Esophagus squamous epithelium (tissue), 5 donors: ENCODE measurements around the gene ANKRD65. TPM values are rescaled to one million over a fixed set of nuclear protein-coding genes. Genes with fewer than 3 reads are reported as not detected.
"Not testable (repeated sequence)": the region's sequence is repeated elsewhere in the genome, so short reads cannot be mapped to it uniquely, and the experiment has no call there.

Experiments
- DNase-seq: peaks from one replicate; lab custom pipeline; 2025; lab: John Stamatoyannopoulos, UW
- H3K27ac ChIP-seq, 4 donors: fragments of 200-600 bp; sonication (generic); one replicate each; pipeline ENCODE4 v1.5.1; 2016 to 2019; ENCODE audit warnings: mild to moderate bottlenecking in 1 of 4
- H3K27me3 ChIP-seq, 4 donors: fragments of 200-600 bp; sonication (generic); 1 replicate in 3 of 4; 2 replicates in 1 of 4; pipeline versions ENCODE4 v1.5.1 to v1.6.0; 2017 to 2021; ENCODE audit warnings: antibody characterized with exemption in 1 of 4
- H3K36me3 ChIP-seq, 3 donors: fragments of 200-600 bp; sonication (generic); one replicate each; pipeline ENCODE4 v1.5.1; 2016 to 2019
- H3K4me1 ChIP-seq, 3 donors: fragments of 200-600 bp; sonication (generic); one replicate each; pipeline ENCODE4 v1.5.1; 2017 to 2019
- H3K4me3 ChIP-seq, 4 donors: fragments of 200-600 bp; sonication (generic); 1 replicate in 3 of 4; 2 replicates in 1 of 4; pipeline ENCODE4 v1.5.1; 2016 to 2019; ENCODE audit warnings: mild to moderate bottlenecking in 2 of 4, moderate library complexity in 1 of 4
- H3K9me3 ChIP-seq, 3 donors: fragments of 200-600 bp; sonication (generic); one replicate each; pipeline ENCODE4 v1.5.1; 2016 to 2019
- POLR2A ChIP-seq, 4 donors: fragments of 450-650 bp; IDR thresholded peaks; one replicate each; pipeline ENCODE4 v1.6.1; 2017; ENCODE audit warnings: antibody characterized with exemption in 4 of 4, mild to moderate bottlenecking in 4 of 4, moderate library complexity in 3 of 4
- WGBS, 2 donors: methylation state at CpG; one replicate each; pipeline ENCODE4 v1.1.5; 2018; 5-methylcytosine and 5-hydroxymethylcytosine counted together
- intact Hi-C: fragments of 100-400 bp; cut with DNase I; formaldehyde crosslinking; loops from one replicate; pipeline ENCODE4 v1.15.0; 2022
- total RNA-seq, 4 donors: library from RNA; depleted of rRNA; stranded (reverse); fragments of >200 nt; gene quantifications; one replicate each; pipeline ENCODE4 v1.1.0, GENCODE V29; 2016
- TF ChIP-seq, protein P1 (sequence below), 6 experiments: fragments of 450-650 bp in 4 of 6; fragments of 200-600 bp in 2 of 6; sonication (generic) in 2 of 6; IDR thresholded peaks; one replicate each; pipeline ENCODE4 v1.5.1; 2016 to 2019; ENCODE audit warnings: antibody characterized with exemption in 6 of 6, mild to moderate bottlenecking in 4 of 6, moderate library complexity in 4 of 6
- donor health status: DM: yes; HTN: yes; CAD: no.

The ANKRD65 gene
- total RNA-seq = 10 to 100 TPM in 2 of 4 donors, 1 to 10 TPM in 2; 4.7 to 28.3 (median 14.4) TPM

DNA sequence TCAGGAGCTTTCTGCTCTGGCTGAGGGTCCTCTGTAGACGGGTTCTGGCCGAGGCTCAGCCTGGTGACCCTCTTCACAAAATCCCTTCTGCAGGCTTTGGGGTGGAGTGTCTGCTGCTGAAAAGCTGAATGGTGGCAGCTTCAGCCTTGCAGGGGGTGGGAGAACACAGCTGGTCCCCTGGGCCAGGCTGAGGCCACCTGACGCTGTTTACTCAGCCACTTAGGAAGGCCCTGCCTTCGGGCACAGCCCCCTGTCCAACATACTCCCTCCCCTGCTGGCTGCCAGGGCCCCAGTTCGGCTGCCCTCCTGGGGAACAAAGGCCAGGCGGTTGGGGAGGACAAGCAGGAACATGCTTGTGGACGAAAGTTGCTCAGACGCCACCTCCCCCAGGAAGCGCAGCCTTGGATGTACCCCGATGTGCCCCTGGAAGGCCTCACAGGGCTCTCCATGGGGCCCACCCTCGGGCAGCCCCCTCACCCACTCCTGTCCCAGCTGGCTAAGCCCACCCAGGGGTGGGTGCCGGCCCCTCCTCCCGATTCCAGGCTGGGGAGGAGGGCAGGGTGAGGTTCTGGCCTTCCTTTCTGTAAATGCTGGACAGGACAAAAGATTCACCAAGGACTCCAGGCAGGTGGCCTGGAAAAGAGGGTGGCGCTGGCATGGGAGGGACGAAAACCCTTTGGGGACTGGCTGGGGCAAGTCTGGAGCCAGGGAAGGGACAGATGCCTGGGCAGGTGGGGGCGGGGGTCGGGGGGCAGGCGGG lies at the start of gene ANKRD65:
ANKRD65 (minus strand) TSS at position 130 of the 760 bp plus-strand sequence. CDS start 271 bp downstream, outside the sequence.
- 36% methylated on average over 6 of the region's 18 CpGs; no CpG with 5 or more reads in 1 of the 2 donors for WGBS, 2 donors

DNA sequence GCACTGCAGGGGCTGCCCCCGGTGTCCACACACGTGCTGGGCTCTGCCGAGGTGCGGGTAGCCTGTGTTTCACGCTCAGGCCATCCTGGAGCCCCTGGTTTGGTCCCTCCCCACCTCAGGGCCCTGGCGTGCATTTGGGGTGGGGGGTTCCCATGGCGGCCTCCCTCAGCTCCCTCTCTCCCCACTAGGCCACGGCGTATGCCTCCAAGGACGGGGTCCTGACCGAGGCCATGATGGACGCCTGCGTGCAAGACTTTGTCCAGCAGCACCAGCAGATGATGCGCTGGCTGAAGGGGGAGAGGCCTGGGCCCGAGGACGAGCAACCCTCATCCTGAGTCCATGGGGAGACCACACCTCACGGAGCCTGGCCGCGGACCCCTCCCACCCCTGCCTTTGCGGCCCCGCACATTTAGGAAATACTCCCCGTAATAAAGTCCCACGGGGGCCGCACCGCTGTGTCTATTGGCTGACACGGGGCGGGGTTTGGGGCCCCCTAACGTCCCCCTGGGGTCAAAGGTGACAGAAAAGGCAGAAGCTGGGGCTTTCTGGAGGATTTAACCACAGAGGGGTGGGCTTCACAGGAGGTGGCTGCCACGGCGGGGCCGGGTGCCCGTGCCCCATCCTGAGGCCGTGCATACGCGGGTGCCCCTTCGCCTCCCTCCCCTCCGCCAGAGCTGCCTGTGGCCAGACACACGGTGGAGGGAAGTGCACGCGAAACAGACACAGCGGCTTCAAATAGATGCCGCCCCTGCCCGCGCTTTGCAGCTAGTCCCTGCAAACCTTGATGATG lies 47.3 kb upstream of the ANKRD65 start:
- DNase-seq, H3K4me3 ChIP-seq, H3K36me3 ChIP-seq, intact Hi-C loops, H3K27me3 ChIP-seq, H3K27ac ChIP-seq, H3K9me3 ChIP-seq: not testable (repeated sequence)
- WGBS, 2 donors = 87% methylated on average over 3 of the region's 44 CpGs; no CpG with 5 or more reads in 1 of the 2 donors
- peaks cover 13 to 29% (median 16%) of the 10 kb centered on the region in 3 donors for H3K4me1 ChIP-seq

More for the DNA sequence above, at the start of gene ANKRD65:
- peaks cover 0 to 23% (median 0%) of the 10 kb centered on the region in 4 donors for H3K27me3 ChIP-seq
- peak within 1 kb of the TSS; percentile 39 to 69 (median 52) for H3K4me3 ChIP-seq
- H3K27ac ChIP-seq = peak within 1 kb of the TSS; percentile 66 to 89 (median 80)
- no peak for TF ChIP-seq POLR2A (IDR thresholded peaks at IDR 0.05)
- TF ChIP-seq, protein P1, sequence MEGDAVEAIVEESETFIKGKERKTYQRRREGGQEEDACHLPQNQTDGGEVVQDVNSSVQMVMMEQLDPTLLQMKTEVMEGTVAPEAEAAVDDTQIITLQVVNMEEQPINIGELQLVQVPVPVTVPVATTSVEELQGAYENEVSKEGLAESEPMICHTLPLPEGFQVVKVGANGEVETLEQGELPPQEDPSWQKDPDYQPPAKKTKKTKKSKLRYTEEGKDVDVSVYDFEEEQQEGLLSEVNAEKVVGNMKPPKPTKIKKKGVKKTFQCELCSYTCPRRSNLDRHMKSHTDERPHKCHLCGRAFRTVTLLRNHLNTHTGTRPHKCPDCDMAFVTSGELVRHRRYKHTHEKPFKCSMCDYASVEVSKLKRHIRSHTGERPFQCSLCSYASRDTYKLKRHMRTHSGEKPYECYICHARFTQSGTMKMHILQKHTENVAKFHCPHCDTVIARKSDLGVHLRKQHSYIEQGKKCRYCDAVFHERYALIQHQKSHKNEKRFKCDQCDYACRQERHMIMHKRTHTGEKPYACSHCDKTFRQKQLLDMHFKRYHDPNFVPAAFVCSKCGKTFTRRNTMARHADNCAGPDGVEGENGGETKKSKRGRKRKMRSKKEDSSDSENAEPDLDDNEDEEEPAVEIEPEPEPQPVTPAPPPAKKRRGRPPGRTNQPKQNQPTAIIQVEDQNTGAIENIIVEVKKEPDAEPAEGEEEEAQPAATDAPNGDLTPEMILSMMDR (IDR thresholded peaks at IDR 0.05) = no peak
- H3K36me3 ChIP-seq = no peaks in the 10 kb centered on the region
- DNase-seq = no peak
- H3K4me1 ChIP-seq = peaks cover 37 to 80% (median 45%) of the 10 kb centered on the region in 3 donors
- intact Hi-C loops = no loop called here
- no peaks in the 10 kb centered on the region for H3K9me3 ChIP-seq

DNA sequence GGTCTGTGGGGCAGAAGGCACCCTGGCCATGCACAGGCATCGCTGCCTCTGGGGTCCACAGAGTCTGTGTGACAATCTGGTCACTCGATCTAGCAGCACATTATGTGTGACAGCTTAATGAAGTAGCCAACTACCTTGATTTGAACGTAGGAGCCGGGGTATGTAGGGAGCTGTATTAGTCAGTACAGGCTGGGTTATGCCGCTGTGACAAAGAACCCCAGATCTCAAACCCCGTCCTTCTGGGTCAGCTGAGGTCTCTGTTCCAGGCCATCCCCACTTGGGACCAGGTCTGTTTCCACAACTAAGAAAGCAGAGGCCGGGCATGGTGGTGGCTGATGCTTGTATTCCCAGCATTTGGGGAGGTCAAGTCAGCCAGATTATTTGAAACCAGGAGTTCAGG lies 42.2 kb upstream of the ANKRD65 start:
- no peak overlapping the region for H3K27ac ChIP-seq

DNA sequence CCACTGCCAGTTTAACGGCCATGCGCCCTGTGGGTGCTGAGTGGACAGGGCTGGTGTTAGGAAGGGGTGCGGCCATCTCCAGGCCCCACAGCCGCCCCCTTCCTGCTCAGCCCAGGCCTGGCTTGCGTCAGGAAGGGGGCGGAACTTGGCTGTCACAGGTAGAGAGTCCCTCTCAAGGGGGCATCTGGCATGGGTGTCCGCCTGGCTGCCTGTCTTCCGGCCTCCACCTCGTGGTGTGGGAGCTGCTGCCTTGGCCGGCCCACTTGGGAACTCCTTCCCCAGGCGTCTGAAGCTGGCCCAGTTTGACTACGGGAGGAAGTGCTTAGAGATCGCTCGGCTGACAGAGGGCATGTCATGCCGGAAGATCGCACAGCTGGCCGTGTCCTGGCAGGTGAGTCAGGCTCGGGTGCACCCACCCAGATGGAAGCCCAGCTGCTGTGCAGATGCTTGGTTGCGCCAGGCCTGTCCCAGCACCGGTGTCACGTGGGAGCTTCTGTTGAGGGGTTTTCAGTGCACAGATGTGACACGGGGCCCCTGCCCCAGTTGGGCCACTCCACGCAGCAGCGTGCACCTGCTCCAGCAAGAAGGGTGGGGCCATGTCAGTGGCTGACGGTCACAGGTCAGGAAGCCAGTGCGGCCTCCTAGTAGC lies 41.4 kb upstream of the ANKRD65 start:
- no peak for DNase-seq
- peak overlapping the region; percentile 23 to 62 (median 38) for H3K27ac ChIP-seq

More for the DNA sequence above, 42.2 kb upstream of the ANKRD65 start:
- TF ChIP-seq POLR2A (IDR thresholded peaks at IDR 0.05) = no peak
- TF ChIP-seq, protein P1 (IDR thresholded peaks at IDR 0.05) = no peak
- no peak for DNase-seq
- no peaks in the 10 kb centered on the region for H3K9me3 ChIP-seq
- no peaks in the 10 kb centered on the region for H3K36me3 ChIP-seq
- peaks cover 0 to 24% (median 4%) of the 10 kb centered on the region in 3 donors for H3K4me1 ChIP-seq
- H3K4me3 ChIP-seq = no peak overlapping the region
- peaks cover 0 to 15% (median 0%) of the 10 kb centered on the region in 4 donors for H3K27me3 ChIP-seq
- intact Hi-C loops = no loop called here
- WGBS, 2 donors = 83 to 86% methylated on average over 1 to 4 of the region's 7 CpGs

More for the DNA sequence above, 41.4 kb upstream of the ANKRD65 start:
- 30 to 85% methylated on average over 2 to 4 of the region's 26 CpGs for WGBS, 2 donors
- intact Hi-C loops = no loop called here
- H3K9me3 ChIP-seq = no peaks in the 10 kb centered on the region
- H3K27me3 ChIP-seq = peaks cover 0 to 15% (median 0%) of the 10 kb centered on the region in 4 donors
- H3K36me3 ChIP-seq = no peaks in the 10 kb centered on the region
- H3K4me1 ChIP-seq = peaks cover 0 to 24% (median 4%) of the 10 kb centered on the region in 3 donors
- peak overlapping the region in 3 of 4 donors; percentile 11 to 38 (median 15) for H3K4me3 ChIP-seq
- TF ChIP-seq, protein P1 (IDR thresholded peaks at IDR 0.05) = no peak
- TF ChIP-seq POLR2A (IDR thresholded peaks at IDR 0.05) = peak in 1 of 4 donors; percentile 10
